ENCODE measurements around the gene PLCL1.

GRCh38 chr2:198102856-198103255 lies 298.5 kb downstream of the PLCL1 start:
- TF ChIP-seq CTCF (IDR thresholded peaks at IDR 0.05; ENCODE audit: low read length) (no peak), EZH2 (IDR thresholded peaks at IDR 0.05; ENCODE audit: borderline replicate concordance, low read length) (no peak)
